Measurements from ENCODE around the gene PDE6D.

Gene PDE6D

GRCh38 chr2:231691251-231691772 is 89.8 kb downstream of the PDE6D start:
- Histone ChIP-seq H3K27ac (ENCODE audit: low read length) (no peak overlapping the region), H3K27me3 (ENCODE audit: insufficient read depth, low read length) (no peaks in the 10 kb centered on the region), H3K4me3 (ENCODE audit: low read length) (no peak overlapping the region)

DNA sequence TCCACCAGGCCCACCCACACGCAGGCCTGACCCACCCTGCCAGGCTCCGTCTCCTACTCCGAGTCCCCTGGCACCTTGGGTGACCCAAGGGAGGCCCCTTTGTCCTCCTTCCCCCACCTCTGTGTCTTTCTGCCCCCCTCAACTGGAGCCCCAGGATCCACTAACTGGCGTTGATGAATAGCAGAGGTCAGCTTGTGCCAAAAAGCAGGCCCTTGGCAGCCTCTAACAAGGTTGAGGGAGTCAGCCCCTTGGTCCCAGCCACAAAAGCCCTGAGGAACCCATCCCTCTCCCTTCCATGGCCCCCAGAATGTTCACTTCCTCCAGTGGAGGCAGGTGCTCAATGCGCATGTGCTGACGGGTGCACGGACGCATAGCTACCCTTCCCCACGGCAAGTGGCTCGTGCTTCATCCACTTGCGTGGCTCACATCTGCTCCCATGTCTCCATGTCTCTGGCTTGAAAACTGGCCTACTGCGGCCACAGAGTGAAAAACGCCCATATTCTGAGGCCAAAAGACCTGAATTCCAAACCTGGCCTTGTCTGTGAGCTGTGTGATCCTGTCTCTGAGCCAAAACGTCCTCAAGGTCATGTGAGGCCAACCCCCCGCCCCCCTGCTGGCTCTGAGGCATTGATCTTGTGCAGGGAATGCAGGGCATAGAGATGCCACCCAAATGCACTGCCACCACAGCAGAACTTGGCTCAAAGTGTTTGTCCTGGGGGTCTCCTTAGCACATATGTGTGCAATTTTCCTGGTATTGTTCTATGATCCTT is 91.8 kb downstream of the PDE6D start:
- Histone ChIP-seq H3K27ac (ENCODE audit: low read length) (no peak overlapping the region), H3K36me3 (ENCODE audit: insufficient read depth, low read depth, low read length) (no peaks in the 10 kb centered on the region), H3K4me1 (ENCODE audit: insufficient read depth, low read length) (peaks cover 8% of the 10 kb centered on the region; the same call in 1 of the 2 replicates), H3K27me3 (ENCODE audit: insufficient read depth, low read length) (no peaks in the 10 kb centered on the region), H3K9me3 (ENCODE audit: insufficient read depth, low read depth, low read length) (no peaks in the 10 kb centered on the region), H3K9ac (ENCODE audit: low read depth, low read length) (no peak overlapping the region), H3K4me3 (ENCODE audit: low read length) (no peak overlapping the region)

More at GRCh38 chr2:231691251-231691772, 89.8 kb downstream of the PDE6D start:
- Histone ChIP-seq H3K4me1 (ENCODE audit: insufficient read depth, low read length) (peaks cover 8% of the 10 kb centered on the region; the same call in 1 of the 2 replicates), H3K9ac (ENCODE audit: low read depth, low read length) (no peak overlapping the region), H3K9me3 (ENCODE audit: insufficient read depth, low read depth, low read length) (no peaks in the 10 kb centered on the region), H3K36me3 (ENCODE audit: insufficient read depth, low read depth, low read length) (no peaks in the 10 kb centered on the region)

DNA sequence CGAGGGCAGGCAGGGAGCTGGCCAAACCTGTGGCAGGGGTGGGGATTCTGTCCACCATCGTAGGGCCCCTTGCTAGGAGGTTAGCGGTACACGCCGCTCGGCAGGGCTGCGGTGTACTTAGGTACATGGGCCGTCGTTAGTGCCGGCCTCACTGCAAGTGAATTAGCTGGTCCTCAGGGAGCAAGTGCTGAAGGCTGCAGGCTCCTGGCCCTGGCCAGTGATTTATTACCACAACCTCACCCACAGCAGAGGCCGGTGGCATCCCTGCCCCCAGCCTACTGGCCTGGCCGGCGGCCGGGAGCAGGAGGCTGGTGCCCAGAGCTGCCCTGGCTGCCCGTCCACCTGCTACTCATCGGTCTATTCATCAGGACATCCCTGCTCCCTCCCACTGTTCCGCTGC is 92.4 kb downstream of the PDE6D start:
- Histone ChIP-seq H3K27ac (ENCODE audit: low read length) (no peak overlapping the region), H3K9me3 (ENCODE audit: insufficient read depth, low read depth, low read length) (no peaks in the 10 kb centered on the region), H3K9ac (ENCODE audit: low read depth, low read length) (no peak overlapping the region), H3K4me1 (ENCODE audit: insufficient read depth, low read length) (peaks cover 8% of the 10 kb centered on the region; the same call in 1 of the 2 replicates), H3K4me3 (ENCODE audit: low read length) (no peak overlapping the region), H3K36me3 (ENCODE audit: insufficient read depth, low read depth, low read length) (no peaks in the 10 kb centered on the region), H3K27me3 (ENCODE audit: insufficient read depth, low read length) (no peaks in the 10 kb centered on the region)

GRCh38 chr2:231687961-231688360 is 93.1 kb downstream of the PDE6D start:
- H3K27ac ChIP-seq (ENCODE audit: low read length): peak overlapping the region; percentile 93
- no peaks in the 10 kb centered on the region for H3K9me3 ChIP-seq (ENCODE audit: insufficient read depth, low read depth, low read length)
- peak overlapping the region; percentile 87; the same call in 1 of the 2 replicates for H3K9ac ChIP-seq (ENCODE audit: low read depth, low read length)
- no peaks in the 10 kb centered on the region for H3K27me3 ChIP-seq (ENCODE audit: insufficient read depth, low read length)
- no peaks in the 10 kb centered on the region for H3K36me3 ChIP-seq (ENCODE audit: insufficient read depth, low read depth, low read length)
- H3K4me3 ChIP-seq (ENCODE audit: low read length): peak overlapping the region; percentile 62; the same call in 1 of the 2 replicates
- H3K4me1 ChIP-seq (ENCODE audit: insufficient read depth, low read length): peaks cover 8% of the 10 kb centered on the region; the same call in 1 of the 2 replicates

GRCh38 chr2:231687133-231687852 is 93.8 kb downstream of the PDE6D start:
- Histone ChIP-seq H3K9me3 (ENCODE audit: insufficient read depth, low read depth, low read length) (no peaks in the 10 kb centered on the region), H3K36me3 (ENCODE audit: insufficient read depth, low read depth, low read length) (no peaks in the 10 kb centered on the region), H3K27ac (ENCODE audit: low read length) (peak overlapping the region; percentile 93), H3K27me3 (ENCODE audit: insufficient read depth, low read length) (no peaks in the 10 kb centered on the region), H3K4me3 (ENCODE audit: low read length) (peak overlapping the region; percentile 62; the same call in 1 of the 2 replicates), H3K4me1 (ENCODE audit: insufficient read depth, low read length) (peaks cover 8% of the 10 kb centered on the region; the same call in 1 of the 2 replicates), H3K9ac (ENCODE audit: low read depth, low read length) (peak overlapping the region; percentile 87)

DNA sequence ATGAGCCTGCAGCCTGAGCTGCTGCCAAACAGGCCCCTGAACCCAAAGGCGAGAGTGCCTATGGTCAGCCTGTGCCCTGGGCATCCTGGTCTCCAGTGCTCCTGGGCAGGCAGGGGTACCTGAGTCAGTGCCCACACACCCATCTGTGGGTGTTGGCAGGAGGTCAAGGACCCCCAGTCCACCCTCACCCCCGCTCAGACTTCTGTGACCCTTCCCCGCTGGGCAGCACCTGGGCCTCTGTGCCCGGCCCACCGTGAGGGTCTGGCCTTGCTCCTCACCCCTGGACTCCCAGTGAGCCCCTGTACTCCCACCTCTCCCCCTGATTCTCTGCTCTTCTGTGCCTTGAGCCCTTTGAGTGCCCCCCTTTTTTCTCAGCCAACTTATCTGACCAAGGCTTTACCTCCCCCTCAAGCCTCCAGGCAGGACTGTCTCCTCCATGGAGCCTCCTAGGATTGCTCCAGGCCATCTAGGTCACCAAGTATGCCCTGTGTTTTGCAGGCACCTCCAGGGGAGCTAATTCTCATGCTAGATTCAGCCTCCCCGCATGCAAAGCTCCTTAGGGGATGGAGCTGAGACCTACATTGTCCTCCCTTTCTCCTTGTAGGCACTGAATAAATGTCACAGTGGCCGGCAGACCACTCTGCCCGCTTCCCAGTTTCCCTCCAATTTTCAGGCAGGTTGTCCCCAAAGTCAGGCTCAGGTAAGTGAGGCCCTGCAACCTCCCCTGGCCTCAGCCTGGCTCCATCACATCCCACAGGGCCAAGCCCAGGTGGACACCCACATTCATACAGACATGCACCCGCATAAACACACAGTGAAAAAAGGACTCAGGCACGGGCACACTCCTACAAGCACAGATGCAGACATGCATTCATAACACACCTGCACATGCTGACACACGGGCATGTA is 94.6 kb downstream of the PDE6D start:
- Histone ChIP-seq H3K9me3 (ENCODE audit: insufficient read depth, low read depth, low read length) (no peaks in the 10 kb centered on the region), H3K4me1 (ENCODE audit: insufficient read depth, low read length) (peaks cover 11% of the 10 kb centered on the region; the same call in 1 of the 2 replicates), H3K27me3 (ENCODE audit: insufficient read depth, low read length) (no peaks in the 10 kb centered on the region), H3K27ac (ENCODE audit: low read length) (no peak overlapping the region), H3K9ac (ENCODE audit: low read depth, low read length) (no peak overlapping the region; the same call in 1 of the 2 replicates), H3K4me3 (ENCODE audit: low read length) (peak overlapping the region; percentile 9; the same call in 1 of the 2 replicates), H3K36me3 (ENCODE audit: insufficient read depth, low read depth, low read length) (no peaks in the 10 kb centered on the region)

- H3K36me3 ChIP-seq (ENCODE audit: insufficient read depth, low read depth, low read length): no peaks in the 10 kb centered on the region
- peaks cover 13% of the 10 kb centered on the region; the same call in 1 of the 2 replicates for H3K4me1 ChIP-seq (ENCODE audit: insufficient read depth, low read length)
- H3K27me3 ChIP-seq (ENCODE audit: insufficient read depth, low read length): no peaks in the 10 kb centered on the region
- no peaks in the 10 kb centered on the region for H3K9me3 ChIP-seq (ENCODE audit: insufficient read depth, low read depth, low read length)
- H3K27ac ChIP-seq (ENCODE audit: low read length): no peak overlapping the region
- peak overlapping the region; percentile 31; the same call in 1 of the 2 replicates for H3K4me3 ChIP-seq (ENCODE audit: low read length)
- H3K9ac ChIP-seq (ENCODE audit: low read depth, low read length): no peak overlapping the region
These were observed 95.5 kb downstream of the PDE6D start for GRCh38 chr2:231685349-231686191.

DNA sequence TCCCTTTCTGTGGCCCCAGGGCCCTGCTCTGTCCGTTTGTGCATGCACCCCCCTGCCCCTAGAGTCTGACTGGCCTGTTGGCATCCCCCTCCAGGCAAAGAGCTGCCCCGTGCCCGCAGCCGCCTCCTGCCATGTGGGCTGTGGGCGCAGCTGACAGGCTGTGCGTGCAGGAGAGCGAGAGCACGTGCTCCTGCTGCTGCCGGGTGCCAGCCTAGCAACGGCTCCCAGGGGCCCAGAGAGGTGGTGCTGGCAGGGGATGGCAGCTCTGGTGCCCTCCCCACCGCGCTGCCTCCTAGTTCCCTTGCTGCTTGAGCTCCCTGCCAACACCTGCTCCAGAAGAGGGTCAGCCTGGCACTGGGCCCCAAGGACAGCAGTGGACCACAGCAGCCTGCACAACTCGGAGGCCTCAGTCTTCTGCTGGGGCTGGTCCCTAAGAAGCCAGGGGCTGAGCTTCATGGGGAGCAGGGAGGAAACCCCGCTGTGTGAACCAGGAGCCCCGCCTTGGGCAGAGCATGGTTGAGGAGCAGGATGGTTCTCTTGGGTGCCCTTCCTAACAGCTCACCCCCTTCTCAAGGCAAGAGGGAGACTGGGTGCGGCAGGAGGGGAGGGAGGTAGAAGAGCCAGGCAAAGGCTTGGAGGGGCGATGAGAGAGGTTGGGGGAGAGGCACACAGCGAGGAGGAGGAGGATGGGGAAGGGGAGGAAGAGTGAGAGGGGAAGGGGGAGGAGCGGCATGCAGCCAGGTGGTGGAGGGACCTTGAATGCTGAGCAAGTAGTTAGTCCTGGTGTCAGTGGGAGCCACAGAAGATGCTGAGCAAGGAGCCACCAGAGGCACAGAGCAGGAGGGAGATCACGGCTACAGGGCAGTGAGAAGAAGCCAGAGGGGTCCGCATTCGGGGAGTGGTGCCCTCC is 96.5 kb downstream of the PDE6D start:
- Histone ChIP-seq H3K9ac (ENCODE audit: low read depth, low read length) (no peak overlapping the region), H3K4me3 (ENCODE audit: low read length) (no peak overlapping the region), H3K4me1 (ENCODE audit: insufficient read depth, low read length) (peaks cover 13% of the 10 kb centered on the region; the same call in 1 of the 2 replicates), H3K27ac (ENCODE audit: low read length) (no peak overlapping the region), H3K9me3 (ENCODE audit: insufficient read depth, low read depth, low read length) (no peaks in the 10 kb centered on the region), H3K36me3 (ENCODE audit: insufficient read depth, low read depth, low read length) (no peaks in the 10 kb centered on the region), H3K27me3 (ENCODE audit: insufficient read depth, low read length) (no peaks in the 10 kb centered on the region)

DNA sequence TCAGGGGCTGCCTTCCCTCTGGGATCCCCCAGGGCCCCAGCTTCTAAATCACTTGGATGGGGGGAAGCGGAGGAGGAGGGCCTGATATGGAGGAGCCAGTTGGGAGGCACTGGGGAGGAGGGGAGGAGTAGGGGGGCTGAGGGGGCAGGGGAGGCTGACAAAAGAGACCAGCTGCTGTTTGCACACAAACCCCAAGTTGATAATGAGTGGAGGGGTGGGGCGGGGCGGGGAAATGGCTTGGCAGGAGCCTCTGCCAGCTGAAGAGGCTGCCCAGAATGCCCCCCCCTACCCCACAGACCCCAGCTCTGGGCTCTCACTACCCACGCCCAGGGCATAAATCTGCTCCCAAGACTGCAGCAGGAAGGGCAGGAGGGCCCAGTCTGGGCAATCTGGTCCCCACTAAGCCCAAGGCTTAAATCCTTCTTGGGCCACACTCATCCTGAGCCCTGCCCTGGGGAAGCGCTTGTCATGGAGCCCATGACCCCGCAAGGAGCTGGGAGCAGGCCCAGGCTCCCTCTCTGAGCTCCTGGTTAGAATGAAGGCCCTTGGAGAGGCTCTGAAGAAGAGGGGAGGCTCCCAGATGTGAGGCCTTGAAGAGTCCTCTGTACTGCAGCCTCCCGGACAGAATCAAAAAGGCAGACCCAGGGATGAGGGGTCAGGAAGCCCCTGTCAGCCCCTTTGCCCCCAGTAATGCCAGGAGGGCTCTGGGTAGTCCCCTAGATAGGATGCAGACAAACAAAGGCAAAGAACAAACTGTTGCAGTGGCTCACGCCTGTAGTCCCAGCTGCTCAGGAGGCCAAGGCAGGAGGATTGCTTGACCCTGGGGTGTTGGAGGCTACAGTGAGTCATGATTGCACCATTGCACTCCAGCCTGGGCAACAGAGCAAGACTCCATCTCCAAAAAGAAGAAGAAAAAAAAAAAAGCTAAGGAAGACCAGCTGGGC is 97.5 kb downstream of the PDE6D start:
- no peaks in the 10 kb centered on the region for H3K27me3 ChIP-seq (ENCODE audit: insufficient read depth, low read length)
- no peak overlapping the region for H3K9ac ChIP-seq (ENCODE audit: low read depth, low read length)
- no peak overlapping the region for H3K27ac ChIP-seq (ENCODE audit: low read length)
- no peak overlapping the region for H3K4me3 ChIP-seq (ENCODE audit: low read length)
- no peaks in the 10 kb centered on the region for H3K36me3 ChIP-seq (ENCODE audit: insufficient read depth, low read depth, low read length)
- no peaks in the 10 kb centered on the region for H3K9me3 ChIP-seq (ENCODE audit: insufficient read depth, low read depth, low read length)
- H3K4me1 ChIP-seq (ENCODE audit: insufficient read depth, low read length): peaks cover 10% of the 10 kb centered on the region; the same call in 1 of the 2 replicates
